ENCODE data around the gene ZNF688.

The ZNF688 gene

DNA sequence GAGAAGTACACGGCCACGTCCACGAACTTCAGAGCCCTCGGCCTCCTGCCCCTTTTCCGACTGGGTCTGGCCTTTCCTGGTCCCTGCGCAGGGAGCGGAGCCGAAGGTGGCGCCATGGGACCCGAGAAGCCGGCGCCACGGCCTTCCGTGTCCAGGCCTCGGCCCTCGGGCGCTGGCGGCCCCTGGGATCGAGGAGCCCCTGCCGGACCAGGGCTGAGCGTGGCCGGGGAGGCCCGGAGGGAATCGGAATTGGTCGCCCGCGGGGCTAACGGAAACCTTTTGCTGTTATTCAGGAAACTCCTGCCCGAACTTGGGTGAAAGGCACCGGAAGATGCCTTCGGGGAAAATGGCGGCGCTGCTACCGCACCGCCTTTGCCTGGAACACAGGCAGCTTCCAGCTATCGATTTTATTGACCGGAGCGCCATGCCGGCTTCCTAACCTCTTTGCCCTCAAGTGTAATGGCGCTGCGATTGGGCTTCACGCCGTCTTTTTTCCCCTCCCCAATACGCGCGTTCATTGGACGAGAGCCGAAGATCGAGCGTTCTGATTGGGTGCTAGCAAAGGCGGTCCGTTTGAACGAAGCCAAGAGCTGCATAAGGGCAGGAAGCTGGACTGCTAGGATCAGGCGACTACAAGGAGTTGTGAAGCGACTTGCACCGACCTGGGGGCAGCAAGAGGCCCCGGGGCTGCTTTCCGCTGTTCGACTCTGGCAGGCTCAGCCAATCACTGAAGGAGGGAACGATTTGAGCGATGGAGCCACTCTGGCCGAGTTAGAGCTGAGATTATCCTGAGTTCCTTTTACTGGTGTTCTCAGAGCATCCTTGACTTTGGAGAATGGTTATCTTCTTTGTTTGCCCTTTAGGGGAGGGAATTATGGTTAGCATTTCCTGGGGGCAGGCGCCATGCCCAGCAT lies 38.7 kb upstream of the ZNF688 start, which contains the start of gene ZNF689:
TSS of gene ZNF689 (minus strand) at position 464 of the 914 bp plus-strand sequence. CDS start at position 116, 348 bp downstream.
- DNase-seq (ENCODE audit: low read depth, low spot score), result peak; percentile 78
- ChIA-PET CTCF (interaction anchor here (0.8 to 3.7 kb wide), 9 partner anchors 9 to 201 kb away, joined by 3 to 45 read pairs (median 3); partner anchors contain the start of genes DCTPP1 and PRR14), POLR2A (interaction anchor here (0.5 to 1.2 kb wide), 7 partner anchors 11 to 75 kb away, joined by 3 read pairs; partner anchors contain the start of gene PRR14)
- H3K4me3 ChIP-seq (ENCODE audit: low read depth, low read length), result peak within 1 kb of the TSS; percentile 76
- TF ChIP-seq CTCF (IDR thresholded peaks at IDR 0.05; ENCODE audit: insufficient read depth, low read length, missing control alignments), result no peak

DNA sequence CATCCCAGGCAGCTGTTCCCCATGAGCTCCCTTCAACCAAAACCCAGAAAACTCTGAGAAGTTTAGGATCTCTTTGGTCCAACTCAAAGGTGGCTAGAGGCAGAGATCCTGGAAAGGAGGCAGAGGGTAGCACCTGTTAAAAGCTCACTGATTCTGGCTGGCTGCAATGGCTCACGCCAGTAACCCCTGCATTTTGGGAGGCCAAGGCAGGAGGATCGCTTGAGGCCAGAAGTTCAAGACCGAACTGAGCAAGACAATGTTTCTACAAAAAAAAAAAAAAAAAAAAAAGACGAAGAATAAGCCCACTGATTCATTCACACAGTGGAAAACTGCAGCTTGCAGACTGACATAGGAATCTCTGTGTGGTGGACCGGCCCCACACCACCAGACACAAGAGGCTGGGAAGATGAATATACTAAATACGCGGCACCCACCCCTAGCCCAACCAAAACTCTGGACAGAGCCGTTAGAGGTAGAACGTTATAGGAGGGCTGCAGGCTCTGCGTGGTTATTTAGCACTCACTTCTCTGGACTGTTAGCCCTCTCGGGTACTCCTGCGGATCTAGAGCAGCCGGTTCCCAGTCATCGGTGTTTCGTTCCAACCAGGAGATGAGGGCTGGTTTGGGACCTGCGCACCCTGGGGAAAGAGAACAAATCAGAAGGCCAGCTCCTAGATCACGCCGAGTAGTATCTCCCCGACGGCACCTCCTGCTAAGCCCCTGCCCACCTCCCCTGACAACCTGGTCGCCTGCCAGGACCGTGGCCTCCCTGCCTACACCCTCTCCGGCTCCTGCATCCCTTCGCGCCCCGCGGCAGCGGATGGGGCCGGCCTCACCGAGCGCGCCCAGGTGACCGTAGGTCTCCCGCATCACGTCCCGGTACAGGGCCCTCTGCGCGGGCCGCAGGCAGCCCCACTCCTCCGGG lies 37.8 kb upstream of the ZNF688 start:
- TF ChIP-seq CTCF (IDR thresholded peaks at IDR 0.05; ENCODE audit: insufficient read depth, low read length, missing control alignments), result no peak
- no peak for DNase-seq (ENCODE audit: low read depth, low spot score)
- peak overlapping the region; percentile 76 for H3K4me3 ChIP-seq (ENCODE audit: low read depth, low read length)
- ChIA-PET CTCF (interaction anchor here (1.0 to 3.7 kb wide), 6 partner anchors 10 to 200 kb away, joined by 3 to 45 read pairs (median 6); partner anchors contain the start of genes DCTPP1 and PRR14), POLR2A (interaction anchor here (0.6 to 1.2 kb wide), 4 partner anchors 41 to 74 kb away, joined by 3 read pairs; partner anchors contain the start of gene PRR14)

DNA sequence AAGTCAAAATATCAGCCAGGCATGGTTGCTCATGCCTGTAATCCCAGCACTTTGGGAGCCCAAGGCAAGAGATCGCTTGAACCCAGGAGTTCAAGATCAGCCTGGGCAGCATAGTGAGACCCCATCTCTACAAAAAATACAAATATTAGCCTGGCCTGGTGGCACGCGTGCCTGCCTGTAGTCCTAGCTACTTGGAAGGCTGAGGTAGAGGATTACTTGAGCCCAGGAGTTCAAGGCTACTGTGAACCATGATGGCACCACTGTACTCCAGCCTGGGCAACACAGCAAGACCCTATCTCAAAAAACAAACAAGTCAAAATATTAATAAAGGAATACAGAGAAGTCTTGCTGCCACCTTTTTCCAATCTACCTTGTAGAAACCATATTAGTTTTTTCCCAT lies 34.5 kb upstream of the ZNF688 start:
- ChIA-PET CTCF (interaction anchor here (0.9 to 2.6 kb wide), 6 partner anchors 8 to 70 kb away, joined by 3 to 11 read pairs (median 6); partner anchors contain the start of gene PRR14), POLR2A (no interaction called here)
- H3K4me3 ChIP-seq (ENCODE audit: low read depth, low read length), result no peak overlapping the region
- TF ChIP-seq CTCF (IDR thresholded peaks at IDR 0.05; ENCODE audit: insufficient read depth, low read length, missing control alignments), result no peak
- no peak for DNase-seq (ENCODE audit: low read depth, low spot score)

DNA sequence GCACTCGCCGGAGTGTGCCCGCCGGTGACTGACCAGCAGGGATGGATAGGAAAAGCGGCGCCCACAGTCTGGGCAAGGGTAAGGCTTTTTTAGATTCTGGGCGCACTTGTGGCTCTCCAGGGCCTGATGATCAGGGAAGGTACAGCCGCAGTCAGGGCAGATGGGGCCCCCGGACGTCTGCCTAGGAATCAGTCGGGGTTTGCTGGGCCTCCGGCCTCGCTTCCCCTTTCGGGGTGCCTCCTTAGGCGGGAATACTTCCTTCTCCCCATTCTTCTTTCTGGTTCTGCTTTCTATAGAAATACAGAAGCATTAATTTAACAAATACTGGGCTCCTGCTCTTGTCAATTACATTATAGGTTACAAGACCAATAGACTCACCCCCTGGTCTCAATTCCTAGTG lies 33.6 kb upstream of the ZNF688 start:
- no peak overlapping the region for H3K4me3 ChIP-seq (ENCODE audit: low read depth, low read length)
- TF ChIP-seq CTCF (IDR thresholded peaks at IDR 0.05; ENCODE audit: insufficient read depth, low read length, missing control alignments), result no peak
- ChIA-PET CTCF (interaction anchor here (2.6 kb wide), 1 partner anchor 24 kb away, joined by 11 read pairs; no protein-coding TSS in a partner anchor), POLR2A (no interaction called here)
- no peak for DNase-seq (ENCODE audit: low read depth, low spot score)

DNA sequence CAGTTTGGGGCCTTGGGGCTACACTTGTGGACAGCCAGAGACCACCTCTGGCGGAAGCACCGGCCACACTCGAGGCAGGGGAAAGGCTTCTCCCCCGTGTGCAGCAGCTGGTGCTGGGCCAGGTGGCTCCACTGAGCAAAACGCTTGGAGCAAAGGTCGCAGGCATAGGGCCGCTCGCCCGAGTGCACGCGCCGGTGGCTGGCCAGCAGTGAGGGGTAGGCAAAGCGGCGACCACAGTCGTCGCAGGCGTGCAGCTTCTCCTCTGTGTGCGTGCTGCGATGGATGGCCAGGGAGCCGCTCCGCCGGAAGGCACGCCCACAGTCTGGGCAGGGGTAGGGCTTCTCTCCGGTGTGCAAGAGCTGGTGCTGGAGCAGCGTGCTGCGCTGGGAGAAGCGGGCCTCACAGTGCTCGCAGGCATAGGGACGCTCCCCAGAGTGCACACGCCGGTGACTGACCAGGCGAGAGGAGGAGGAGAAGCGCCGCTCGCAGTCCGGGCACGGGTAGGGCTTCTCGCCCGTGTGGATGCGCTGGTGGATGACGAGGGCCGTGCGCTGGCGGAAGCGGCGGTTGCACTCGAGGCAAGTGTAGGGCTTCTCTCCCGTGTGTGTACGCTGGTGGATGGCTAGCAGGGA lies 32.9 kb upstream of the ZNF688 start:
- POLR2A ChIA-PET, result no interaction called here
- CTCF ChIA-PET, result no interaction called here
- no peak overlapping the region for H3K4me3 ChIP-seq (ENCODE audit: low read depth, low read length)
- DNase-seq (ENCODE audit: low read depth, low spot score), result no peak
- TF ChIP-seq CTCF (IDR thresholded peaks at IDR 0.05; ENCODE audit: insufficient read depth, low read length, missing control alignments), result no peak

Data from AG04449 (cell line).